Jurkat, Clone E6-1 (cell line): Measurements from ENCODE around the gene FBXO8. TPM values are rescaled to one million over a fixed set of nuclear protein-coding genes. Genes with fewer than 3 reads are reported as not detected.
"Not testable (repeated sequence)": the region's sequence is repeated elsewhere in the genome, so short reads cannot be mapped to it uniquely, and the experiment has no call there.

Source experiments
- DNase-seq: peaks from one replicate; pipeline ENCODE4 v3.0.0-alpha.2; 2011; ENCODE audit warnings: low read depth, low spot score
- H3K4me3 ChIP-seq: 2 replicates; pipeline ENCODE4 v1.5.1; 2011; ENCODE audit warnings: mild to moderate bottlenecking, low read length, control low read depth, moderate library complexity
- polyA plus RNA-seq: library from polyadenylated mRNA; unstranded; fragments of >200 nt; gene quantifications from one replicate; pipeline ENCODE4 v1.2.1, GENCODE V29; 2012; ENCODE audit warnings: missing spikeins; ENCODE audit not compliant: insufficient read length, insufficient read depth

The FBXO8 gene
- 14.0 TPM for polyA plus RNA-seq

GRCh38 chr4:174283507-174284471 lies at the start of gene FBXO8, which contains the start of gene CEP44:
Gene FBXO8, minus strand, starts transcription at chr4:174283667. Its CDS starts 20,575 bp downstream, at chr4:174263092.
Gene CEP44, plus strand, starts transcription at chr4:174283911. Its CDS starts 15,211 bp downstream, at chr4:174299122.
- DNase-seq: peak; percentile 73
- peak within 1 kb of the TSS; percentile 92 for H3K4me3 ChIP-seq

GRCh38 chr4:174332741-174333493 lies 49.5 kb upstream of the FBXO8 start:
- no peak overlapping the region for H3K4me3 ChIP-seq
- no peak for DNase-seq

- DNase-seq: no peak
- H3K4me3 ChIP-seq: no peak overlapping the region
Observed at GRCh38 chr4:174324725-174325124, 41.3 kb upstream of the FBXO8 start.

GRCh38 chr4:174324236-174324635 lies 40.8 kb upstream of the FBXO8 start:
- no peak for DNase-seq
- no peak overlapping the region for H3K4me3 ChIP-seq

- DNase-seq: peak; percentile 8
- H3K4me3 ChIP-seq: no peak overlapping the region
Observed at GRCh38 chr4:174320494-174321199, 37.2 kb upstream of the FBXO8 start.

- DNase-seq: peak; percentile 28
- no peak overlapping the region for H3K4me3 ChIP-seq
Observed at GRCh38 chr4:174318829-174319764, 35.6 kb upstream of the FBXO8 start.

- DNase-seq: no peak
Observed at GRCh38 chr4:174317531-174317930, 34.1 kb upstream of the FBXO8 start.

GRCh38 chr4:174316954-174317353 lies 33.5 kb upstream of the FBXO8 start:
- H3K4me3 ChIP-seq: no peak overlapping the region
- no peak for DNase-seq

More at GRCh38 chr4:174317531-174317930, 34.1 kb upstream of the FBXO8 start:
- H3K4me3 ChIP-seq: no peak overlapping the region

- no peak for DNase-seq
- no peak overlapping the region for H3K4me3 ChIP-seq
Observed at GRCh38 chr4:174316546-174316945, 33.1 kb upstream of the FBXO8 start.

- DNase-seq: no peak
Observed at GRCh38 chr4:174314770-174315169, 31.3 kb upstream of the FBXO8 start.

GRCh38 chr4:174314274-174314673 lies 30.8 kb upstream of the FBXO8 start:
- H3K4me3 ChIP-seq: no peak overlapping the region
- DNase-seq: no peak

More at GRCh38 chr4:174314770-174315169, 31.3 kb upstream of the FBXO8 start:
- H3K4me3 ChIP-seq: no peak overlapping the region

GRCh38 chr4:174312993-174313392 lies 29.5 kb upstream of the FBXO8 start:
- no peak overlapping the region for H3K4me3 ChIP-seq
- no peak for DNase-seq

- no peak for DNase-seq
Observed at GRCh38 chr4:174307694-174308093, 24.2 kb upstream of the FBXO8 start.

GRCh38 chr4:174305961-174306360 lies 22.5 kb upstream of the FBXO8 start:
- DNase-seq: no peak
- no peak overlapping the region for H3K4me3 ChIP-seq

More at GRCh38 chr4:174307694-174308093, 24.2 kb upstream of the FBXO8 start:
- no peak overlapping the region for H3K4me3 ChIP-seq

- no peak overlapping the region for H3K4me3 ChIP-seq
Observed at GRCh38 chr4:174304664-174305063, 21.2 kb upstream of the FBXO8 start.

GRCh38 chr4:174303687-174304086 lies 20.2 kb upstream of the FBXO8 start:
- no peak overlapping the region for H3K4me3 ChIP-seq
- DNase-seq: no peak

More at GRCh38 chr4:174304664-174305063, 21.2 kb upstream of the FBXO8 start:
- DNase-seq: no peak

GRCh38 chr4:174295142-174295541 lies 11.7 kb upstream of the FBXO8 start:
- not testable (repeated sequence) for DNase-seq, H3K4me3 ChIP-seq

- H3K4me3 ChIP-seq, DNase-seq: not testable (repeated sequence)
Observed at GRCh38 chr4:174294641-174295040, 11.2 kb upstream of the FBXO8 start.
